ENCODE data around the gene ZNF648.
"Not testable (repeated sequence)": the region's sequence is repeated elsewhere in the genome, so short reads cannot be mapped to it uniquely, and the experiment has no call there.

ZNF648 gene

GRCh38 chr1:182095946-182096345 lies 34.4 kb upstream of the ZNF648 start:
- TF ChIP-seq CTCF (IDR thresholded peaks at IDR 0.05; ENCODE audit: low read depth, low read length): no peak
- H3K4me3 ChIP-seq (ENCODE audit: low read depth, low read length): no peak overlapping the region

- not testable (repeated sequence) for H3K4me3 ChIP-seq (ENCODE audit: low read depth, low read length)
These were observed 33.0 kb upstream of the ZNF648 start for GRCh38 chr1:182094514-182095005.

- H3K4me3 ChIP-seq (ENCODE audit: low read depth, low read length): no peak overlapping the region
- no peak for TF ChIP-seq CTCF (IDR thresholded peaks at IDR 0.05; ENCODE audit: low read depth, low read length)
These were observed 32.3 kb upstream of the ZNF648 start for GRCh38 chr1:182093781-182094180.

GRCh38 chr1:182092336-182092735 lies 30.8 kb upstream of the ZNF648 start:
- TF ChIP-seq CTCF (IDR thresholded peaks at IDR 0.05; ENCODE audit: low read depth, low read length): no peak
- no peak overlapping the region for H3K4me3 ChIP-seq (ENCODE audit: low read depth, low read length)

- H3K4me3 ChIP-seq (ENCODE audit: low read depth, low read length): no peak overlapping the region
- TF ChIP-seq CTCF (IDR thresholded peaks at IDR 0.05; ENCODE audit: low read depth, low read length): no peak
These were observed 29.6 kb upstream of the ZNF648 start for GRCh38 chr1:182091083-182091482.

- no peak overlapping the region for H3K4me3 ChIP-seq (ENCODE audit: low read depth, low read length)
- no peak for TF ChIP-seq CTCF (IDR thresholded peaks at IDR 0.05; ENCODE audit: low read depth, low read length)
These were observed 26.3 kb upstream of the ZNF648 start for GRCh38 chr1:182087719-182088350.

- TF ChIP-seq CTCF (IDR thresholded peaks at IDR 0.05; ENCODE audit: low read depth, low read length): no peak
- no peak overlapping the region for H3K4me3 ChIP-seq (ENCODE audit: low read depth, low read length)
These were observed 25.8 kb upstream of the ZNF648 start for GRCh38 chr1:182087304-182087703.

- no peak for TF ChIP-seq CTCF (IDR thresholded peaks at IDR 0.05; ENCODE audit: low read depth, low read length)
- no peak overlapping the region for H3K4me3 ChIP-seq (ENCODE audit: low read depth, low read length)
These were observed 25.1 kb upstream of the ZNF648 start for GRCh38 chr1:182086620-182087019.

Measured in WI38 (cell line).